Choroid plexus epithelial cell (primary cell): ENCODE data around the gene TRAF2.

Source experiments
- DNase-seq: peaks from one replicate; pipeline ENCODE4 v3.0.0-alpha.2; 2010; ENCODE audit warnings: low read depth
- H3K4me3 ChIP-seq: 2 replicates; pipeline ENCODE4 v1.5.1; 2011; ENCODE audit warnings: low read depth, mild to moderate bottlenecking, control low read depth, low read length, moderate library complexity
- CTCF ChIP-seq: conservative IDR thresholded peaks from 2 replicates; pipeline ENCODE4 v1.5.1; 2011; ENCODE audit warnings: low read depth, mild to moderate bottlenecking, control low read depth, inconsistent platforms, low read length, moderate library complexity

TRAF2 gene

GRCh38 chr9:136954270-136955083 lies 68.2 kb downstream of the TRAF2 start:
- no peak for TF ChIP-seq CTCF
- DNase-seq: no peak
- no peak overlapping the region for H3K4me3 ChIP-seq

GRCh38 chr9:136955202-136955942 lies 69.1 kb downstream of the TRAF2 start:
- TF ChIP-seq CTCF: no peak
- no peak for DNase-seq
- H3K4me3 ChIP-seq: no peak overlapping the region

DNA sequence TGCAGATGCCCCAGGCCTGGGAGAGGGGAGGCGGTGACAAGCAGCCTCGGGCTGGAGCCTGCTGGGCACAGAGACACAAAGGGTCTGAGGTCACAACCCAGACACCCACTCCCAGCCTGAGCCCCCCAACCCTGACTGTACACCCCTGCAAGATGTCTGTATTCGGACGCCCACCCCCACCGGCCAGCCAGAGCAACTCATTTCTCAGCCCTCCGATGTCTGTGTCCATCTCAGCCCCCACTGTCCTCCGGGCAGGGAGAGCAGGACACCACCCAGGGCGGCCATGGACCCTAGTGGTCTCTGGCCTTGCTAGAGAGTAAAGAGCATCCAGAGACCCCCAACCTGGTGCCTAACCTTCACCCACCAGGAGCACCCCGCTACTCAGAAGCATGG lies 69.6 kb downstream of the TRAF2 start:
- no peak overlapping the region for H3K4me3 ChIP-seq
- TF ChIP-seq CTCF: no peak
- DNase-seq: no peak

DNA sequence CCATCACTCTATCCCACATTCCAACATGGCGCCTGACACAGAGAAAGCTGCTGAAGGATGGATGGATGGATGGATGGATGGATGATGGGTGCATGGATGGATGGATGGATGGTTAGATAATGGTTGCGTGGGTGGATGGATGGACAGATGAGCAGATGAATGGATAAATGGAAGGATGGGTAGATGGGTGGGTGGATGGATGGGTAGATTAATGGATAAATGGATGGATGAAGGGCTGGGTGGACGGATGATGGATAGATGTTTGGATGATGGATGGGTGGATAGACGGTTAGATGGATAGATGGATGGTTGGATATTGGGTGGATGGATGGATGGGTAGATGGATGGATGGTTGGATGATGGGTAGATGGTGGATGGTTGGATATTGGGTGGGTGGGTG lies 70.3 kb downstream of the TRAF2 start:
- no peak for DNase-seq
- no peak for TF ChIP-seq CTCF
- H3K4me3 ChIP-seq: no peak overlapping the region

DNA sequence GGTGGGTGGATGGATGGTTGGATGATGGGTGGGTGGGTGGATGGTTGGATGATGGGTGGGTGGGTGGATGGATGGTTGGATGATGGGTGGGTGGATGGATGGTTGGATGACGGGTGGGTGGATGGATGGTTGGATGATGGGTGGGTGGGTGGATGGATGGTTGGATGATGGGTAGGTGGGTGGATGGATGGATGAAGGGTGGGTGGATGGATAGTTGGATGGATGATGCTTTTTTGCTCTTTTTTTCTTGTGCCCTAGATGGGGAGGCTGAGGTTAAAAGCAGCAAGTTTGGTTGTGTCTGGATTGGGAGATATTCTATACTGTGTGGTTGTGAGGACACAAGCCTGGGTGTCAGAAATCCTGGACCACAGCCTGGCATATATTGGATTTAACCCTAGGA lies 71.1 kb downstream of the TRAF2 start:
- no peak overlapping the region for H3K4me3 ChIP-seq
- no peak for DNase-seq
- TF ChIP-seq CTCF: no peak

DNA sequence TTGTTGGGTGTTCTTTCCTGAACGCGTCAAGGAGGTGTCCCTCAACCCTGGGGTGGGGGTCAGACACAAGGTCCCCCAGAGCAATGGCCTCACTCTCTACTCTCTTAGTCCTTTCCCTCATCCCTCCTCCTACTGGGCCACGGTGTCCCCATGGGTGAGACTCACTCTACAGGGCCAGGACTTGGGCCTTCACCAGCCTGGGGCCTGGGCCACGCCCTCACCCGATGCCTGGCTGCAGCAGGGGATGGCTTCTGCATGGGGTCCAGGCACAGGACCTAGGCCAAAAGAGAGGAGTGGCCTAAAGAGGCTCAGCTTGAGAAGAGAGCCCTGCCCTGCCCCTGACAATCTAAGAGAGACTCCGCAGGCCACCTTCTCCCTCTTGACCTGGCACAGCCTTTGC lies 71.6 kb downstream of the TRAF2 start:
- no peak for TF ChIP-seq CTCF
- DNase-seq: no peak
- H3K4me3 ChIP-seq: no peak overlapping the region
